Measurements from ENCODE around the gene BRSK2.

The BRSK2 gene

DNA sequence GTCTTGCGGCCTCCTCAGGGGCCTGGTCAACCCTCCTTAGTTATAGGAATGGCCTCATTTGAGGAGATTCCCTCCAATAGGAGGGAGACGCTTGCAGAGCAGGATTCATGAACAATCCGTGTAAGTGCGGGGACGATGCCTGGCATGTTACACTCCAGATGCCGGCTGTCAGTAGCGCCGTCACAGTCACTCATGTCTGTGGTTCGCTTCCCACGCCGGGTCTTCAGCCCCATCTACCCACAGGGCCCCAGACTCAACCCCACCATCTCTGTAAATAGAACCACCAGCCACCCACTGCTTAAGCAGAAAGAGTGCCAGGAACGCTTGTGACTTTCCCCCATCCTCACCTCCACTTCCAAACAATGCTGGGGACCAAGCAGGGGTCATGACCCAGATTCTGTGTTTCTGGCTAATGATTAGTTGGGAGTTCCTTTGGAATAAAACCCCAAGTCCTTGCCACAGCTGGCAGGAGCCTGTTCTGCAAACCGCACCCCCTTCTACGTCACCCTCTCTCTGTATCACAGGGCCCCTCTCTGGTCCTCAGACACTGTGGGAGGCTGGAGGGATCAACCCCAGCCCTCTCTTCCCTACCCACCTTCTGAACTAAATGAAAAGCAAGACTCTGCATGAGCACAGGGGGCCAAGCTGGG, 41.5 kb upstream of the BRSK2 start:
- no peaks in the 10 kb centered on the region for H3K9me3 ChIP-seq
- H3K9ac ChIP-seq = no peak overlapping the region
- H4K20me1 ChIP-seq = no peaks in the 10 kb centered on the region
- H3K4me3 ChIP-seq = no peak overlapping the region
- no peaks in the 10 kb centered on the region for H3K4me1 ChIP-seq
- H3K27ac ChIP-seq = no peak overlapping the region
- H3K36me3 ChIP-seq = no peaks in the 10 kb centered on the region
- TF ChIP-seq Cebpa-rat (IDR thresholded peaks at IDR 0.05) = no peak
- H3K4me2 ChIP-seq = no peak overlapping the region
- H3K27me3 ChIP-seq = no peaks in the 10 kb centered on the region

DNA sequence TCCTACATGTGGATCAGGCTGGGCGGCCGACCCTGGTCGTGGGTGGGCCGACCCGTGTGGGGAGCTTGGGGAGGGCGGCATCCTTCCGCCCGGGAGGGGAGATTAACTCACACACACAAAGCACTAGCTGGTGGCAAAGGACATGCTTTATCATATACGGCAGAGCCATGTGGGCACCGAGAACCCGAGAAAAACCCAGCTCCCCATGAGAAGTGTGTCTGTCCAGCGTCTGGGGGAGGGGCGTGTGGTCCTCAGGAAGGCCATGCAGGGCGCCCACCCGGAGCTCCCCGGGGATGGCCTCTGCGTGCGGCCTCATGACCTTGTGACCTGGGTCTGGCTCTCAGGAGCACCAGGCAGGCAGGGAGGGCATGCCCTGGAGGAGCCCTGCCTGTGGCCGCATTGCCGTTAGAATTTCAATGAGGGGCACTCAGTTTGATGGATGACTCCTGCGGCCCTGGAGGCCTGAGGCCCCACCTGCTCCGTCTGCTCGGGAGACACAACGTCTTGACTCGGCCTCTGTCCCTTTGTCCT, 40.9 kb upstream of the BRSK2 start:
- no peaks in the 10 kb centered on the region for H3K27me3 ChIP-seq
- no peak overlapping the region for H3K4me3 ChIP-seq
- no peak overlapping the region for H3K9ac ChIP-seq
- H3K36me3 ChIP-seq = no peaks in the 10 kb centered on the region
- no peak overlapping the region for H3K27ac ChIP-seq
- no peaks in the 10 kb centered on the region for H3K9me3 ChIP-seq
- H4K20me1 ChIP-seq = no peaks in the 10 kb centered on the region
- TF ChIP-seq Cebpa-rat (IDR thresholded peaks at IDR 0.05) = no peak
- no peaks in the 10 kb centered on the region for H3K4me1 ChIP-seq
- H3K4me2 ChIP-seq = no peak overlapping the region

DNA sequence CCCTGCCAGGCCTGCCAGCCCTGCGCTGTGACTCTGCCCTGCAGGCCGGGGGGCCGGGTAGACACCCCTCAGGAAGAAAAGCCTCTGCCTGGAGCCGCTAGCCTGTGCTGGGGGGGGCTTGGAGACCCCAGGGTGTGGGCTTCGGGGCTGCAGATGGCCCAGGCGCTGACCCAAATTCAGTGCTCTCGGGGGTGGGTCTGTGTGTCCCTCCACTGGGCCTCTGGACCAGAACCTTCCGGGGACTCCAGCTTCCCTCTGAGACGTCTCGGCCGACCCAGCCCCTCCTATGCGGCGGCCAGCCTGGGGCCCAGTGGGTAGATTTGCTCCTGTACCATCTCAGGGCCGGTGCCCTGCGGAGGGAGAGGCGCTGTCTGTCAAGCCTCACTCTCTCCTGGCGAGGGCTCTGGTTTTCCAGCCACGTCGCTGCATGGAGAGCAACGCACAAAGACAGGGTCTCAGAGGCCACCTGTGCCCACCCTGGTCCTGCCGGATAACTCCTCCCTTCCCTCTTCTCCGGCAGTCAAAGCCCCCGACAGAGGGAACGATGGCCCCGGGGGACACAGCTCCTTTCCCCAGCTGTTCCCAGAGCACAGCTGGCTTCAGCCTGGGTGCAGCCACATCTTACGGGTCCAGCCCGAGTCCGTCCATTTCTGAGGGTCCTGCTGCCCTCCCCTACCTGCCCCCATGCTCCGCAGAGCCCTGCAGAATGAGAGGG, 40.2 kb upstream of the BRSK2 start:
- Histone ChIP-seq H3K4me1 (no peaks in the 10 kb centered on the region), H3K9me3 (no peaks in the 10 kb centered on the region), H3K4me3 (no peak overlapping the region), H3K27ac (no peak overlapping the region), H3K9ac (no peak overlapping the region), H4K20me1 (no peaks in the 10 kb centered on the region), H3K36me3 (no peaks in the 10 kb centered on the region), H3K27me3 (no peaks in the 10 kb centered on the region), H3K4me2 (no peak overlapping the region)
- TF ChIP-seq Cebpa-rat (IDR thresholded peaks at IDR 0.05) = no peak

DNA sequence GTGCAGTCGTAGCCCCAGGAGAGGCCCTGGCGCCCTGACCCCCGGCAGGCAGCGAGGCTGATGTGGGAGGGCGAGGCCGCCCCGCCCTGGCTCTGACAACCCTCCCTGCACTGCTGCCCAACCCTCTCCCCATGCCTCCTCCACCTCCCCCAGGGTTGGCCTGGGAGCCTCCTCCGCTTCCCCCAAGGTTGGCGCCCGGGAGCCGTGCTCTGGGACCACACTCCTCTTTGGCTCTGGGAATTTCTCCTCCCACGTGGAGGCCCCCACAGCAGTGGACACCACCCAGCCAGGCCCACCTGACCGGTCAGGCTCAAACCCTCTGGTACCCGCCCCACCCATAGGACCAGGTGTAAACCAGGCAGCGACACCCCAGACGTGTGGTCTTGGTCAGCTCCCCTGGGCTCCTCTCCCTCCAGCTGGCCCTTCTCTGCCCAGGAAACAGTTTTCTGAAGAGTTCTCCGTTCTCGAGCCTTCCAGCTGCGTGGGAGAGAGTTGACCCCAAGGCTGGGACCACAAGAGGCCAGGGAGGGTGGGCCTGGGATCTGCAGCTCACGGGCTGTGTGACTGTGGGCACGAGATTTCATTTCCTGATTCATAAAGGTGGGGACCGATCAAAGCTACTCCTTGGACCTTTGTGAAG, 39.5 kb upstream of the BRSK2 start:
- Histone ChIP-seq H3K36me3 (no peaks in the 10 kb centered on the region), H3K9ac (no peak overlapping the region), H3K4me1 (no peaks in the 10 kb centered on the region), H3K27ac (no peak overlapping the region), H3K27me3 (no peaks in the 10 kb centered on the region), H4K20me1 (no peaks in the 10 kb centered on the region), H3K9me3 (no peaks in the 10 kb centered on the region), H3K4me2 (no peak overlapping the region), H3K4me3 (no peak overlapping the region)
- TF ChIP-seq Cebpa-rat (IDR thresholded peaks at IDR 0.05) = no peak

DNA sequence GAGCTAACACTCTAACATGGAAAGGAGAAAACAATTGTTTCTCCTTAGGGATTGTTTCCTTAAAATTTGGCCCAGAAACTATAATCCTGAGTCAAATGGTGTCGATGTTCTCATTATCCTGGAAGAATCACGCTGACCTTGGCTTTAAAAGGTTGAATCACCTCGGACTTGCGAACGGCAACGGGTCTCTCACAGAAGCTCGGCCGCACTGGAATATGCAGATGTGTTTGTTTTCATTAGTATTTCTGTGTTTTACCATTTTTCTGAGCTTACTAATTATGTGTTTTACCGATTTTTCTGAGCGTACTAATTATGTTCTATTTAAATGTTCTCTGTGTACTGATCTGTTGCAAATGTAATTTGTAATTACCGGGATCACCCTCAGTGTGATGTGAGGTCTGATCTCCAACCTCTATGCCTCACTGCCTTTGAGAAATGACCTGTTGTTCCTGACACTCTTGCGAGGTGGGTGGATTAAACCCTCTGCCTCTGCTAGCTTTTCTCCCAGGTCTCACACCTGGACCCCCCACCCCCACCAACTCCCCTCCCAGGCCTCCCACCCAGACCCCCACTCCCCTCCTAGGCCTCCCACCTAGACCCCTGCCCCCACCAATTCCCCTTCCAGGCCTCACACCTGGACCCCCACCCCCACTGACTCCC, 38.3 kb upstream of the BRSK2 start:
- H3K27ac ChIP-seq = no peak overlapping the region
- no peak overlapping the region for H3K4me2 ChIP-seq
- no peaks in the 10 kb centered on the region for H3K9me3 ChIP-seq
- TF ChIP-seq Cebpa-rat (IDR thresholded peaks at IDR 0.05) = no peak
- H3K36me3 ChIP-seq = no peaks in the 10 kb centered on the region
- H3K27me3 ChIP-seq = no peaks in the 10 kb centered on the region
- H3K4me1 ChIP-seq = no peaks in the 10 kb centered on the region
- H3K4me3 ChIP-seq = no peak overlapping the region
- H4K20me1 ChIP-seq = no peaks in the 10 kb centered on the region
- H3K9ac ChIP-seq = no peak overlapping the region

DNA sequence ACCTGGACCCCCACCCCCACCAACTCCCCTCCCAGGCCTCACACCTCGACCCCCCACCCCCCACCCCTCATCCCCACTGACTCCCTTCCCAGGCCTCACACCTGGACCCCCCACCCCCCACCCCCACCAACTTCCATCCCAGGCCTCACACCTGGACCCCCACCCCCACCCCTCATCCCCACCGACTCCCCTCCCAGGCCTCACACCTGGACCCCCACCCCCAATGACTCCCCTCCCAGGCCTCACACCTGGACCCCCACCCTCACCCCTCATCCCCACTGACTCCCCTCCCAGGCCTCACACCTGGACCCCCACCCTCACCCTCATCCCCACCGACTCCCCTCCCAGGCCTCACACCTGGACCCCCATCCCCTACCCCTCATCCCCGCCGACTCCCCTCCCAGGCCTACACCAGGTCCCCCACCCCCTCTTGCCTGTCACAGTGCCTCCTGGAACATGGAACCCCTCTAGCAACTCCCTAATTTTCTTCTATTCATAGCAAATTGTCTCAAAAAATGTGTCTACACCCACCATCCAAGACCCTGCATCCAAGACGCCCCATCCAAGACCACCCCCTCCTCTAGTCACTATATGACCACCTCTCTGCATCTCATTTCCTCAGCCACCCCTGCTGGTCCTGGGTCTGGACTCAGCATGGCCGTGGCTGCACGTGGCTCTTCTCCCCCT, 36.9 kb upstream of the BRSK2 start:
- no peaks in the 10 kb centered on the region for H4K20me1 ChIP-seq
- no peak for TF ChIP-seq Cebpa-rat (IDR thresholded peaks at IDR 0.05)

DNA sequence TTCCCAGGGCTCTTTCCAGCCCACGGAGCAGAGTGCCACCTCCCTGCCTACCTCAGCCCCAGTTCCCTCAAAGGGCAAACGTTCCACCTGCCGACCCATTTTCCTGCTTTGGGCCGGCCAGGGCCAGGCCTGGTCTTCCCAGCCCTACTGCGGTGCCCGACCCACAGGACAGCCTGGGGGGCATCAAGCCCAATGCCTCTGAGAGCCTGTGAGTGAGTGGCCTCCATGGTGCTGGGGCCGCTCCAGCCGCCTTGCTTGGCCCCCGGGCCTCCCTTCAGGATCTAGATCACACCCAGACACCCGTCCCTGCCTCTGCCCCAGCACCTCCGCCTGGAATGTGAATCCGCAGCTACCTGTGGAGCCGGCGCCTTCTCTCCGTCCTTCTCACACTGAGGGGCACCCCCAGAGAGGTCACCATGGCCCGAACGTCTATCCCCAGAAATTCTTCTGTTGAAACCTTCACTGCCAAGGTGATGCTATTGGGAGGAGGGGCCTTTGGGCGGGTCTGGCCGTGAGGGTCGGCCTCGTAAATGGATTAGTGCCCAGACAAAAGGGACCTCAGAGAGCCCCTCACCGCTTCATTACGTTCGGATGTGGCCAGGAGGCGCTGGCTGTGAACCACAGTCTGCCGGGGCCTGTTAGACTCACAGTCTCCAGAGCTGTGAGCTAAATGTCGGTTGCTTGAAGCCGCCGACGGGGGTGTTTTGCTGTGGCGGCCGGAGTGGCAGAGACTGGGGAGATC, 36.2 kb upstream of the BRSK2 start:
- Histone ChIP-seq H3K27ac (no peak overlapping the region), H3K9ac (no peak overlapping the region), H4K20me1 (no peaks in the 10 kb centered on the region), H3K4me2 (no peak overlapping the region), H3K9me3 (no peaks in the 10 kb centered on the region), H3K36me3 (no peaks in the 10 kb centered on the region), H3K4me3 (no peak overlapping the region), H3K4me1 (peaks cover 11% of the 10 kb centered on the region), H3K27me3 (no peaks in the 10 kb centered on the region)
- TF ChIP-seq Cebpa-rat (IDR thresholded peaks at IDR 0.05) = no peak

More for the DNA sequence above, 36.9 kb upstream of the BRSK2 start:
- Histone ChIP-seq H3K4me2 (no peak overlapping the region), H3K27me3 (no peaks in the 10 kb centered on the region), H3K9me3 (no peaks in the 10 kb centered on the region), H3K27ac (no peak overlapping the region), H3K36me3 (no peaks in the 10 kb centered on the region), H3K4me1 (peaks cover 4% of the 10 kb centered on the region), H3K4me3 (no peak overlapping the region), H3K9ac (no peak overlapping the region)

DNA sequence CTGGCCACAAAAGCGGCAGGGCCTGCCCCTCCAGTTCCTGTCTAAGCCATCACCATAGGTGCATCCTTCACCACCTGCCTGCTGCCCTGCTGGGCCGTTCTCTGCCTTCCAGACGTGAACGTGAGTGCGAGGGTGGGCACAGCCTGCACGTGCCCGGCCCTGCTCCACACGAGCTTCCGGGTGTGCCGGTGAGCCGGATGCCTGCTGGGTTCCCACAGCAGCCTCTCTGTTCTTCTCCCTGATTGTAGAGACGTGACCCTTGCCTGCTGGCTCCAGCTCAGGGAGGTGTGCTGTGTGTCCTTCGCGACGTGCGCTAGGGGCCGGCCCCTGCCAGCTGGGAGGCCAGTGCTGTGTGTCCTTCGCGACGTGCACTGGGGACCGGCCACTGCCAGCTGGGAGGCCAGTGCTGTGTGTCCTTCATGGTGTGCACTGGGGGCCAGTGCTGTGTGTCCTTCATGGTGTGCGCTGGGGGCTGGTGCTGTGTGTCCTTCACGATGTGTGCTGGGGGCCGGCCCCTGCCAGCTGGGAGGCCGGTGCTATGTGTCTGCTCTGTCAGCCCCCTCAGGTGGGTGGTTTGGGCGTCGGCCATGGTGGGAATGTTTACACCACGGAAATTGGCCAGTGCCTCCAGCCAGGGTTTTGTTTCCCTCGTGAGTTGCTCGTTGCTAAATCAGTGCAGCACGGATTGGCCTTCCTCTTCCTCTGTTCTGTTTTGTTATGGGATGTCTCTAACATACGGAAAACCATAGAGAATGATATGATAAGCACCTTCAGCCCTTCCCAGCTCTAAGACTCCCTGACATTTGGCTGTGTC, 35.4 kb upstream of the BRSK2 start:
- Histone ChIP-seq H4K20me1 (no peaks in the 10 kb centered on the region), H3K9me3 (no peaks in the 10 kb centered on the region), H3K4me1 (peaks cover 11% of the 10 kb centered on the region), H3K4me2 (no peak overlapping the region), H3K27ac (no peak overlapping the region), H3K27me3 (no peaks in the 10 kb centered on the region), H3K36me3 (no peaks in the 10 kb centered on the region), H3K4me3 (no peak overlapping the region), H3K9ac (no peak overlapping the region)
- TF ChIP-seq Cebpa-rat (IDR thresholded peaks at IDR 0.05) = no peak

Measured in BLaER1 (cell line).